Chondrocyte (in vitro differentiated cells): ENCODE measurements around the gene KCNN4. TPM values are rescaled to one million over a fixed set of nuclear protein-coding genes. Genes with fewer than 3 reads are reported as not detected.

Experiments used
- DNase-seq: peaks from one replicate; pipeline ENCODE4 v3.0.0; 2021; ENCODE audit warnings: mixed read lengths, low spot score
- H3K27ac Mint-ChIP-seq: one replicate; pipeline ENCODE4 v1.8.0; 2021; ENCODE audit warnings: mild to moderate bottlenecking, moderate library complexity, mixed read lengths; ENCODE audit not compliant: unreplicated experiment
- H3K27me3 Mint-ChIP-seq: 2 replicates; pipeline ENCODE4 v1.8.0; 2021; ENCODE audit warnings: low read depth, mixed read lengths
- H3K36me3 Mint-ChIP-seq: 2 replicates; pipeline ENCODE4 v1.8.0; 2021; ENCODE audit warnings: low read depth, mixed read lengths
- H3K4me1 Mint-ChIP-seq: 2 replicates; pipeline ENCODE4 v1.8.0; 2021; ENCODE audit warnings: low read depth, mild to moderate bottlenecking, mixed read lengths
- H3K4me3 Mint-ChIP-seq: one replicate; pipeline ENCODE4 v1.8.0; 2021; ENCODE audit warnings: mild to moderate bottlenecking, moderate library complexity, mixed read lengths; ENCODE audit not compliant: unreplicated experiment
- H3K9me3 Mint-ChIP-seq: 2 replicates; pipeline ENCODE4 v1.8.0; 2021; ENCODE audit warnings: low read depth, mixed read lengths
- total RNA-seq: library from RNA; stranded (reverse); gene quantifications from 3 replicates; pipeline ENCODE4 v1.2.1, GENCODE V29; 2021
- TF ChIP-seq, protein P1 (sequence below): fragments of 200-600 bp; sonication (generic); IDR thresholded peaks from 2 replicates; pipeline ENCODE4 v1.5.0; 2021; ENCODE audit warnings: antibody characterized with exemption, mild to moderate bottlenecking, moderate library complexity

The KCNN4 gene
- total RNA-seq, 1 donor from 2014 or later, result 2.3 TPM

DNA sequence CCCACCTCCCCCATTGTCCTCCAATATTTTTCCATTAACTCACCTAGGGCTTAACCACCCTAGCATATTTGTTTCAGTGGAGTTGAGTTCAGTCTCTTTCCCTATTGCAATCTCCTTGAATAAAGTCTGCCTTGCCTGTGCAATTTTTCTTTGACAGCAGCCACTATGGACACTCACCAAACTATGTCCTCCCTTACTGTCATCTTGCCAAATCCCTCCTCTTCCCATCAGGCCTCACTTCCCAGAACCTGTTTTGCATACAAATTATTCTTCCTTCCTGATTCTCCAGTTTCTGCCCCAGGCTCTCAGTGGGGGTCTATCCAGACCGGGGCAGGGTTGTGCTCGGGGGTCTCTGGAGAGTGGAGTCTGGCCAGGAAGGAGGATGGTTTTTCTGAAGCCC is 23.7 kb upstream of the KCNN4 start:
- H3K4me1 Mint-ChIP-seq, result no peaks in the 10 kb centered on the region
- H3K27ac Mint-ChIP-seq, result no peak overlapping the region
- no peaks in the 10 kb centered on the region for H3K9me3 Mint-ChIP-seq

DNA sequence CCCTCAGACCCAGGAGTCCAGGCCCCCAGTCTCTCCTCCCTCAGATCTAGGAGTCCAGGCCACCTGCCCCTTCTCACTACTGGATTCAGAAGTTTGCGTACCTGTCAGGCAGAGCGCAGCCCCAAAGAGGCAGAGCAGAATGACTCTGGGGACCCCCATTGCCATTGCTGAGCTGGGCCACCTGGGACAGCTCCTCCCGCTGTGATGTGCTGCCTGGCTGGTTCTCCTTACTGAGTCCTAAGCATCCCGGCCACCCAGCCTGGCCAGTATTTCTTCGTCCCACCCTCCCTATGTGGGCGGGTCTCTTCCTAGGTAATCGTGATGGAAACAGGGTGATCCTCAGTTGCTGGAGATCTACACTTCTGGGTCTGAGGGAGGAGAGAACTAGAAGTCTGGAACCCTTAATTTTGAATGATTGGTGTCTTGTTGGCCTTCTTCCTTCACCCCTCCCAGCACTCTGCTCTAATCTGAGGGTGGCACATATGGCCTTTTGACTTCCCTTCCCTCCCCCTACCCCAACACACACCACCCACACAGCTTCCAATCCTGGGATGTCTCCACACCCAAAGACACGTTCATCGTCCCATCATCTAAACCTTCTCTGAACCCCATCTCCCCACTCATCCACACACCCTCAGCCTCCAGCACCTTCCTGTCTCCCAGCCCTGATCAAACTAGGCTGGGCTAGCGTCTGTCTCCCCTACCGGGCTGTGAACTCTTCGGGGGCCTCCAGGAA is 21.6 kb upstream of the KCNN4 start, which contains the start of gene LYPD5:
LYPD5 (minus strand) TSS at position 232 of the 736 bp plus-strand sequence; CDS start at position 165, 67 bp downstream.
- H3K27me3 Mint-ChIP-seq, result peaks cover 29% of the 10 kb centered on the region
- peak within 1 kb of the TSS; percentile 2 for H3K27ac Mint-ChIP-seq
- H3K4me1 Mint-ChIP-seq, result peaks cover 9% of the 10 kb centered on the region
- TF ChIP-seq, protein P1, sequence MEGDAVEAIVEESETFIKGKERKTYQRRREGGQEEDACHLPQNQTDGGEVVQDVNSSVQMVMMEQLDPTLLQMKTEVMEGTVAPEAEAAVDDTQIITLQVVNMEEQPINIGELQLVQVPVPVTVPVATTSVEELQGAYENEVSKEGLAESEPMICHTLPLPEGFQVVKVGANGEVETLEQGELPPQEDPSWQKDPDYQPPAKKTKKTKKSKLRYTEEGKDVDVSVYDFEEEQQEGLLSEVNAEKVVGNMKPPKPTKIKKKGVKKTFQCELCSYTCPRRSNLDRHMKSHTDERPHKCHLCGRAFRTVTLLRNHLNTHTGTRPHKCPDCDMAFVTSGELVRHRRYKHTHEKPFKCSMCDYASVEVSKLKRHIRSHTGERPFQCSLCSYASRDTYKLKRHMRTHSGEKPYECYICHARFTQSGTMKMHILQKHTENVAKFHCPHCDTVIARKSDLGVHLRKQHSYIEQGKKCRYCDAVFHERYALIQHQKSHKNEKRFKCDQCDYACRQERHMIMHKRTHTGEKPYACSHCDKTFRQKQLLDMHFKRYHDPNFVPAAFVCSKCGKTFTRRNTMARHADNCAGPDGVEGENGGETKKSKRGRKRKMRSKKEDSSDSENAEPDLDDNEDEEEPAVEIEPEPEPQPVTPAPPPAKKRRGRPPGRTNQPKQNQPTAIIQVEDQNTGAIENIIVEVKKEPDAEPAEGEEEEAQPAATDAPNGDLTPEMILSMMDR, result no peak
- H3K4me3 Mint-ChIP-seq, result no peak within 1 kb of the TSS
- H3K9me3 Mint-ChIP-seq, result no peaks in the 10 kb centered on the region
- no peaks in the 10 kb centered on the region for H3K36me3 Mint-ChIP-seq
- no peak for DNase-seq

More for the DNA sequence above, 23.7 kb upstream of the KCNN4 start:
- Mint-ChIP-seq H3K27me3 (peaks cover 19% of the 10 kb centered on the region), H3K36me3 (no peaks in the 10 kb centered on the region), H3K4me3 (no peak overlapping the region)
- TF ChIP-seq, protein P1, result no peak
- no peak for DNase-seq

DNA sequence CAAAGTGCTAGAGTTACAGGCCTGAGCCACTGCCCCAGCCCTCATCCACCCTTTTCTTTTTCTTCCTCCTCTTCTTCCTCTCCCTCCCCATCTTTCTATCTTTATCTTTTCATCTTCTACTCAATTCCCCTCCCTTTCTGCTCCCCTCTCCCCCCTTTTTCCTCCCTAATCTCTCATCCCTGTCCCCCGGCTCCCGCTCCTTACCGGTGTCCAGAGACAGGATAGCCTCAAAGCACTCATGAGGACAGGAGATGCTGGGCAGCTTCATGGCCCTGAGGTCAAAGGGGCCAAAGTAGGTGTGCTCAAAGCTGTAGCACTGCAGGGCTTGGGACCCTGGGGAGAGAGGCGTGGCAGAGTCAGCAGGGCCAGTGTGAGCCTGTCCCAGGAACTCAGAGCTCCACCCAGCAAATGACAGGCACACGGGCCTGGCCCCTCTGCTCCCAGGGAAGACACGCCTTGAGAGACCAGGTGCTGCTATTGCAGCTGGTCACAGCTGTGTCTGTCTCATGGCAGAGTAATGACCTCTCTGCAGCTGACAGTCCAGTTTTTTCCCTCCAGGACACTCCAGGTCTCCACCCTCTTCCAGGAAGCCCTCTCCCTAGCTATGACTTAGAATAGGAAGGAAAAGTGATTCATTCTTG is 18.8 kb upstream of the KCNN4 start:
- Mint-ChIP-seq H3K27ac (no peak overlapping the region), H3K36me3 (peaks cover 3% of the 10 kb centered on the region), H3K4me3 (peak overlapping the region; percentile 63), H3K4me1 (peaks cover 9% of the 10 kb centered on the region), H3K27me3 (peaks cover 47% of the 10 kb centered on the region), H3K9me3 (peaks cover 8% of the 10 kb centered on the region)
- TF ChIP-seq, protein P1, result no peak
- no peak for DNase-seq

GRCh38 chr19:43798546-43799409 is 18.0 kb upstream of the KCNN4 start:
- TF ChIP-seq, protein P1, result no peak
- peaks cover 46% of the 10 kb centered on the region for H3K27me3 Mint-ChIP-seq
- H3K4me3 Mint-ChIP-seq, result peak overlapping the region; percentile 63
- no peak for DNase-seq
- H3K27ac Mint-ChIP-seq, result no peak overlapping the region
- H3K36me3 Mint-ChIP-seq, result peaks cover 3% of the 10 kb centered on the region
- H3K9me3 Mint-ChIP-seq, result peaks cover 8% of the 10 kb centered on the region
- H3K4me1 Mint-ChIP-seq, result peaks cover 9% of the 10 kb centered on the region

DNA sequence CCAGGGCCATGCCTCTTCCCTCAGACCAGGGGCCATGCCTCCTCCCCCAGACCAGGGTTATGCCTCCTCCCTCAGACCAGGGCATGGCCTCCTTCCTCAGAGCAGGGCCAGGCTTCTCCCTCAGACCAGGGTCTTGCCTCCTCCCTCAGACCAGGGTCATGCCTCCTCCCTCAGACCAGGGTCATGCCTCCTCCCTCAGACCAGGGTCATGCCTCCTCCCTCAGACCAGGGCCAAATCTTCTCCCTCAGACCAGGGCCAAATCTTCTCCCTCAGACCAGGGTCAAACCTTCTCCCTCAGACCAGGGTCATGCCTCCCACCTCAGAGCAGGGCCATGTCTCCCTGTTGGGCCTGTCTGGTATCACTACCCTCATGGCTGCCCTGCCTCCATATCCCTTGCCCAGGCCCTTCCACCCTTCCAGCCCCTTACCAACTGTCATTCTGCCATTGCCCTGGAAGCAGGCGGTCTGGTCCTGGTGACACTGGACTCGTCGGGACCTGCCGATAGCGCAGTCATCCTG is 17.3 kb upstream of the KCNN4 start:
- H3K27me3 Mint-ChIP-seq, result peaks cover 51% of the 10 kb centered on the region
- H3K4me3 Mint-ChIP-seq, result peak overlapping the region; percentile 63
- peaks cover 3% of the 10 kb centered on the region for H3K36me3 Mint-ChIP-seq

More for the DNA sequence above, 17.3 kb upstream of the KCNN4 start:
- Mint-ChIP-seq H3K27ac (no peak overlapping the region), H3K4me1 (peaks cover 9% of the 10 kb centered on the region), H3K9me3 (peaks cover 8% of the 10 kb centered on the region)
- DNase-seq, result no peak
- TF ChIP-seq, protein P1, result no peak
